DMS53 (cell line): Measurements from ENCODE around the gene CDKL2.
"Not testable (repeated sequence)": the region's sequence is repeated elsewhere in the genome, so short reads cannot be mapped to it uniquely, and the experiment has no call there.

ENCODE experiments used
- DNase-seq: peaks from one replicate; lab custom pipeline; 2025; lab: John Stamatoyannopoulos, UW

Gene CDKL2

DNA sequence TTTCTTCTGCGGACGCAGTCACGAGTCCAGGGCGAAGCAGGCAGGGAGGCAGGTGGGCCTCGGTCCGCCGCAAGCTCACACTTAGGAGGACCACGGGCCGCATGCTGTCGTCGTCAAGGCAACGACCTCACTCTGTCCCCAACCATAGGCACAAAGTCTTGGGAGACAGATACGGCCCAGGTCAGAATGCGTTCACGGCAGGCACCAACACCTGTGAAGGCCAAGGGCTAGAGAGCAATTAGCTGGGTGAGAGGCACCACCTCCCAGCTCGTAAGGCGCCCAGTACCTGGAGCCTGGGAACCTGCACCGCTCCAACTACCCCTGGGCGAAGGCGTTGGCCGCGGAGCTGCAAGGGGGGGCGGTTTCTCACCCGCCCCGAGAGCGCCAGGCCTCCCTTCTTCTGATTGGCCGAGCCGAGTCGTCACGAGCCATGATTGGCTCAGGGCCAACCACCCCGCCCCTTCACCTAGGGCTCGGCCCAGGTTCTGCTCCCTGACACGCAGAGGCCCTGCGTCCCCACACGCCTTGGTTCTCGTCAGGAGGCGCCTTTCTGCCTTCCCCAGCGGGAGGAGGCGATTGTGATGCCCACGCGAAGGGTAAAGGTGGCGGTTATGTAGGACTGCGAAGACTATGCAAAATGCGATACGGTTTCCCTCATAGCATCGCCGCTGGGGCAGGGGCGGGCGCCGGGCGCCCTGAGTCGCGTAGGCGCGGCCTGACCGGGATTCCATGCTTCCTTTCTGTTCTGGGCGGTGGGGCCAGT lies at the start of gene CDKL2:
Gene CDKL2, minus strand, starts transcription at position 355 of the 763 bp plus-strand sequence. CDS start 4,540 bp downstream, outside the sequence.
- DNase-seq = peak; percentile 96

DNA sequence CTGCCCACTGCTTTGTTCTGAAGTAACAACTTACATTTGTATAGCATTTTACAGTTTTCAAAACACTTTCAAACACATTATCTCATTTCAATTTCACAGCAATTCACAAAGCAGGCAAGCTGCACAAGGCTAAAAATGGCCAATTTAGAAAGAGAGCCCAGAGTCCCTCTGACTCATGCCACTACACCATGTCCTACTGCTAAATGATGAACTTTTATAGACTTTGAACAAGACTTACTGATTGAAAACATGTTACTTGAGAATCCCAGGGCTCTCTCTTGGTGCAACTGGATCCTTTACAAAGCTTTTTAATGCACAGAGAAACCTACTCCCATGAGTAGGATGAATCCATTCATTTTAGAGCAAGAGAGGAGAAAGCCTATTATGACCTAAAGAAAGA lies 48.6 kb upstream of the CDKL2 start:
- DNase-seq = no peak

DNA sequence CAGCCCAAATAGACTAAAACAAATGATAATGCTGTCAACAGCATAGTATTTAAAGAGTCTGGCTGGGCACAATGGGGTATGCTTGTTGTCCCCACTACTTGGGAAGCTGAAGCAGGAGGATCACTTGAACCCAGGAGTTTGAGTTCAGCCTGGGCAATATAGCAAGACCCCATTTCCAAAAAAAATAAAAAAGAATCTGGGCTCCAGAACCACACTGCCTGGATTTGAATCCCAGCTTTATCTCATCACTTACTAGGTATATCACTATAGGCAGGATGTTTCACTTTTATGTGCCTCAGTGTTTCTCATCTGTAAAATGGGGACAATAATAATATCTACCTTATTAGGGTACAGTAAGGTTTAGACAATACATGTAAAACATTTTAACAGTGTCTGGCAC lies 48.1 kb upstream of the CDKL2 start:
- DNase-seq = no peak

DNA sequence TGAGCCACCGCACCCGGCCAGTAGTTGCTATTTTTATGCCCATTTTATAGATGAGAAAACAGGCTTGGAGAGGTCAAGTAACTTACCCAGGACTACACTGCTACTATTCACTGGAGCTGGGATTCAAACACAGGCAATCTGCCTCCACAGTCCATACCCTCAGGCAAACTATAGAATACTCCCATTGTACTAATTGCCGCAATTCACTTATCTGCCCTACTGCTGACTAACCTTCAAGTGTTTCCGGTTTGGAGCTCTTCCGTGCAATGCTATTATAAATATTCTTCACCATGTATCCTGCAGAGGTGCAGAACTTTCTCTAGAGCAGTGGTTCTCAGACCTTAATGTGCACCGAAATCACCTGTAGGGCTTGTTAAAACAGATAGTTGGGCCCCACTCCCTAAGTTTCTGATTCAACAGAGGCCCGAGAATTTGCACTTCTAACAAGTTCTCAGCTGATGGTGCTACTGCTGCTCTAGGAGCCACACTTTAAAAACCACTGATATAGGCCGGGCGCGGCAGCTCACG lies 44.7 kb upstream of the CDKL2 start:
- no peak for DNase-seq

DNA sequence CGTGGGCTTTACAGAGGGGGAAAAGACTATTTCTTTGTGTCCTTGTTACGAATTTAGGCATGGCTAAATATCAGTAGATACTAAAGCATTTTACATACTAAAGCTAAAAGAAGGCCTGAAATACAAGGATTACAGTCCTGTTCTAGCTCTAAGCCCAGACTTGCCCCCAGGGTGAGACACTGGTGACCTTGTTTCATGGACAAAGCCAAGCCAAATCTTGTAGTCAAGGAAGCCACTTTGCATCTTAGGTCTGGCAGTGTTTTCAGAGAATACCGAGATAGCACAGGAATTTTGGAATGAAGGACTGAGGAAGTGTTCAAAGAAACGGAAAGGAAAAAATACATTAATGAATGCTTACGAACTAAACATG lies 43.6 kb upstream of the CDKL2 start:
- no peak for DNase-seq

DNA sequence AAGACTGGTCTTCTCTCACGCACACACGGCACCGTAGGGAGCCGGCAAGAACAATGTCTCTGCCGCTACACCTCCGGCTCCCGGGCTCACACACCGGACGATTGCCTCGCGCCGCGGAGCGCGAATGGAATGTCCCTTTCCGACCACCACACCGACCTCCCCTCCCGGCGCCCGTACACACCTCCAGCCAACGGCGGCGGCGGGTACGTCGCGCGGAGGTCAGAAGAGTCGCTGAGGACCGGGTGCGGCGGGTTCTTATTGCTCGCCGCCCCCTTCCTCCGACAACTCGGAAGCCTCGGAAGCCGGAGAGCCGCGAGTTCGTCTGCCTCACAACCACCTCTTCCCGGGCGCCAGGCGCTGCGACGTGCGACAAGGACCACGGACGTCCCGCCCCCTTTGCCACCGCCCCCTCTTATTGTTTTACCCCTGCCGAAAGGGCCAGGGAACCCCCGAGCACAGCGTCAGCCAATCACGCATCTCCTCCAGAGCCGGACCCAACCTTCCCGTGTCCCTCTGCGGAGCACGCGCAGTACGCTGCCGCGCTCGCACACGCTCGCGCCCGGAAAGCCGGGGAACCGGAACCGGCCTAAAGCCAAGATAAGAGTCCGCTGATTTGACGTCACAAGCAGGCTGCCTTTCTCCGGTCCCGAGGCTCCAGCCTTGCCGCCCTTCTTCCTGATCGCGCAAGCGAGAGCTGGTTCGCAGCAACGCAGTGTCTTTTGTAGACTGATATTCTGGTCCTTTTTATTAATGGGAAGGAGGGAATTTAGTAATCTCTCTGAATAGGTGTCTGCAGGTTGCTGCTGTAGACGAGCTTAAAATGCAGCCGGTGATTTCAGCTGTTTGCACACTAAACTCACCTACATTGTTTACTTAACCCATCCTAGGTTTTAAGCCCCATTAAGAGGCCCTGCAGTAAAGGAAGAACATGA lies 43.0 kb upstream of the CDKL2 start, which contains the start of gene G3BP2:
Gene G3BP2, minus strand, starts transcription at position 385 of the 932 bp plus-strand sequence. CDS start 11,386 bp downstream, outside the sequence.
- DNase-seq = peak; percentile 99

DNA sequence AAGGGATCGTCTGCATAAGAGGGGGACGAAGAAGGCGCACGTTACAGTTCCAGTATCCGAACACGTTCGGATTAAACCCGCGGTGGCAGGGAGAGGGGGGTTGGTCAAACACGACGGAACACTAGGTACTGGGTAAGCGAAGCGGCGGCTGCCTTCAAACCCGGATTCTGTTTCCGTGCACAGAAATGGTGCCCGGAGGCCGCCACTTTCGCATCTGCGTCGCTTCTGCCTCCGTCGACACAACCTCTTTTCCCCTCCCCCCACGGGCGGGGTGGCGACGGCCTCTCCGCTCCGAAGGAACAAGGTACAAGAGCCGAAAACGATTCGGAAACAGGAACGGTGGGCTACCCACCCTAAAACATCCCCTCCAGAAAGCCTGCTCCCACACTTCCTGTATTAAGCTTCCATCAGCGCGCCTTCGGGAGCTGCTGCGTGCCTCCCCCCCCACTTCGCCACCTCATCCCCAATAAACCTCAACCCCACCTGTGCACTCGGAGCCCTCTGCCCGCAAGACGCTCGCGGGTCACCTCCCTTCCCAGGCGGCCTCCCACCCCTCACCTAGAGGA lies 42.2 kb upstream of the CDKL2 start:
- DNase-seq = peak; percentile 74

DNA sequence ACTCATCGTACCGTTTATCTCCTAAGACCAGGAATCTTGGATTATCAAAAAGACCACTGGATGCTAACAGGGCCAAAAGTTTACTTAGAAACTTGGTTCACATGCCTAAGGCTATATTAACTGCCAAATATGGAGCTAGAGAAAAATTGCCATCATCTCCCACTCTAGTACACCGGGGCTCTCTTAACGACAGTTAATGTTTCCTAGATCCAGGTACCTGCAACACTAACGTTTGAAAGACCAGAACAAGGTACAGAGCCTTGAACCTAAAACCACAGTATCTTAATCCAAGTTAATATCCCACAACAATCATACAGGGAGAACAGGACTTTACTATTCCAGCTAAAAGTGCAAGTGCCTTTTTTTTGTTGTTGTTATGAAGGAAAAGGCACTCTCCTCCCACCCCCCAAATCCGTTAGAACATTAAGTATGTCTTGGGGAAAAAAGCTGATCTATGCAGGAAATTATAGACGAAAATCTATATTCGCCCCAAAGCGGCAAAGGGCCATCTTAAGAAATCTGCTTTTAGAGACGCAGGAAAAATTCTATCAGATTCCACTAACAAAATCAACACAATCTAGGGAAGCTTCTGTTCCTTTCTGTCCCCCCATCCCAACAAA lies 41.6 kb upstream of the CDKL2 start:
- DNase-seq = no peak

DNA sequence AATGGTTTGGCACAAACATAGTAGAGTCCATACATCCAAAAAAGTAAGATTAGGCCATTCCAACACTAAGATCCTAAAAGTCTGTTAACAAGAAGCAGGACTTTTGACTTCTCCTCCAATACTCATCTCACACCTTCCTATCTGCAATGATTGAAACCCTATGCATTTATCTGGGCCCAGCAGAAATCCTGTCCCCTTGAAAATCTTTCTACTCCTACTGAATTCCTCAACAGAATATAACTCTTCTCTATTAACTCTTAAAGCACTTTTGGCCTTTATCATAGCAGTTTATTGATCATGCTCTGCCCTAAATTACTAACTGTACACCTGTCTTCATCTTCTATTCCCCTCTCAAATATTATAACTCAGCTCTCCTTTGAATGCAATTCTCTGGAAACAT lies 38.3 kb upstream of the CDKL2 start:
- no peak for DNase-seq

DNA sequence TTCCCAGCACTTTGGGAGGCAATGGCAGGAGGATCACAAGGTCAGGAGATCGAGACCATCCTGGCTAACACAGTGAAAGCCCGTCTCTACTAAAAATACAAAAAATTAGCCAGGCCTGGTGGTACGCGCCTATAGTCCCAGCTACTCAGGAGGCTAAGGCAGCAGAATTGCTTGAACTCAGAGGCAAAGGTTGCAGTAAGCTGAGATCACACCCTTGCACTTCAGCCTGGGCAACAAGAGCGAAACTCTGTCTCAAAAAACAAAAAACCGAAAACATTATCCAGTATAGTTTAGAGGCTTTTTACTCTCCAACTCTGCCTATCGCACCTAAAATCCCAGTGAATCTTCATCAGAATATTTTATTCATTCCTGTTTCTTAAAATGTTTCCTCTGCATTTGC lies 37.3 kb upstream of the CDKL2 start:
- not testable (repeated sequence) for DNase-seq

DNA sequence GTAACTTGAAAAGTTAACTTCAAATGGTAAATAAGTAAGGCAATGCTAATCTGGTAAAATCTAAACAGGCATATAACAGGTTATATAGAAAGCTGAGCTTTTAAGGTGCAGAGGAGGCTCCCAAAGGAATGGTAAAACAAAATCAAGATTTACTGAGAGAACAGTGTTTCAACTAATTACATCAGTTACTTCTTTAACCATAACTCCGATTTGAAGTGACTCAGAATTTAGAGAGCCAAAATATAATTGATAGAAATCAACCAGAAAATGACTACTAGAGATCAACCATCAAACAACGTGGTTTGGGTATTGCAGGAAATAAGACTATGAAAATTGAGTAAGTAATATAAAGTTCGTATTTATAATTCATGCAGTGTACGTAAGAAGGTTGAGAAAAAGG lies 36.0 kb upstream of the CDKL2 start:
- no peak for DNase-seq

DNA sequence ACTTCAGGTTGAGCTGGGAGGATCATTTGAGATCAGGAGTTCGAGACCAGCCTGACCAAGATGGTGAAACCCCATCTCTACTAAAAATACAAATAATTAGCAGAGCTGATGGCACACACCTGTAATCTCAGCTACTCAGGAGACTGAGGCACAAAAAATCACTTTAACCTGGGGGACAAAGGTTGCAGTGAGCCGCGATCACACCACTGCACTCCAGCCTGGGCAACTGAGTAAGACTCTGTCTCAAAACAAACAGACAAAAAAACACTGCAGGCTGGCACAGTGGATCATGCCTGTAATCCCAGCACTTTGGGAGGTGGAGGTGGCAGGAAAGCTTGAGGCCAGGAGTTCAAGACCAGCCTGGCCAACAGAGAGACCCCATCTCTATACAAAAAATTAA lies 34.3 kb upstream of the CDKL2 start:
- DNase-seq = not testable (repeated sequence)

DNA sequence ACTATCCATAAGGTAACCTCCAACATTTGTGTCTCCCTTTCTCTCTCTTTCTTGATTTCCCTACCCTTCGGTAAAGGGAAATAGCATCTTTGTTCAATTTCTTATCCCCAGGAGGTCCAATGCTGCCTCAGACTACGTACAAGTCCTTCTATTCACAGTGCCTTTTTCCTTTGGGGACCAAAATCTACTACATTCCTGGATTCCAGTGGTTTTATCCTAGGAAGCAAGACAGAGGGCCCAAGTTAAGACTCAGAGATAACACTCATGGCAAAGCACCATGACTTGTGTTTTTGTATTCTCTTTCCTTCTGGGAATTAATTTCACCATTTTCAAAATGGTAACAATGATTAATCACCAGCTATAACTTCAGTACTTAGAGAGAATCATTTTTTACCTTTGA lies 32.3 kb upstream of the CDKL2 start:
- DNase-seq = no peak

DNA sequence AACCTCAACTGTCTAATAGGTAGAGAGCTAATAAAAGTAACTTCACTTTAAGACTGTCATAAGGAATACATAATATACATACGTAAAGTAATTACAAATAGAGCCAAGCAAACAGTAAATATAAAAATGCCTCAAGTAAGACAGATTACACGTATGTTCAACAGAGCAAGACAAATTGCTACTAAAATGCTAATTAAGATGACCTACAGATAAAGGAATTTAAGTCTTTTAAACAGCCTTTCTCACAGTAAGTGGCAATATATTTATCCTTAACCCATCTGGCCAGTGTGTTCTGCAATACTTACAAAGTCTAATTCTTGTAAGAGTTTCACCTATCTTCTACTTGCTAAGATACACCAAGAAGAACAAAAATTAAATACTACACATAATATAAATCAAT lies 30.2 kb upstream of the CDKL2 start:
- DNase-seq = no peak

DNA sequence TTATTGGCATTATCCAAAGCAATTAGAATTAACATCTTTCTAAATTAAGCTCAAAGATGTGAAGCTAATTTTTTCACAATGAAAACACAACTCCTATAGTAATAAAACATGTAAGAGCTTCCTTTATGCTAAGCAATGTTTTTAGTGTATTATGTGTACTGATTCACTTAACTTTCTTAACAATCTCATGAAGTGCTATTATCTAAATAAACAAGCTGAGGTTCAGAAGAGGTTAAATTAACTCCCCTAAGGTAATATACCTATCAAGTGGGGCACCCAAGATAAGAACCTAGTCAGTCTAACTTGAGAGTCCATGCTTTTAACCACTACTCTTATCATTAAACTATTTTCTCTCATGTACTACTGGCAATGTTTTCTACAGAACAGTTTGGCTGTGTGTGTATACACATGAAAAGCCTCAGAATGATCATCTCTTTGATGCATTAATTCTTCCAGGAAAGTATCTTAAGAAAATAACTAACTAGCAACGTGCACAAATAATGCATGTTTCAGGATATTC lies 29.2 kb upstream of the CDKL2 start:
- no peak for DNase-seq

DNA sequence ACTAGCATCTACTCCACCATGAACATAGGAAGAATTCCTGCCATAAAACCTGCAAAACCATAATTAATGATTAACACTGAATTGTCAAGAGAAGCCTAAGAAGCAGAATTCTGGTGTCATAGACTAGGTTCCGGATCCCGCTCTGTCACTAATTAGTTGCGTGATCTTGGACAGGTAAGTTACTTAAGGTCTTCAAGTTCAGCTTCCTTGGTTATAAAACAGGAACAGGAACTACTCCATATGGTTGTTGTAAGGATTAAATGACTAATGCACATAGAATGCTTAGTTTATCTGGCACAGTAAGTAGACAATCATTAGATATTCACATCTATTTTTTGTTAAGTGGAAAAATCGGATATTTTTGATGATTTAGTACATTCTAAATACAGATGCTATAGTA lies 28.5 kb upstream of the CDKL2 start:
- DNase-seq = peak; percentile 16

DNA sequence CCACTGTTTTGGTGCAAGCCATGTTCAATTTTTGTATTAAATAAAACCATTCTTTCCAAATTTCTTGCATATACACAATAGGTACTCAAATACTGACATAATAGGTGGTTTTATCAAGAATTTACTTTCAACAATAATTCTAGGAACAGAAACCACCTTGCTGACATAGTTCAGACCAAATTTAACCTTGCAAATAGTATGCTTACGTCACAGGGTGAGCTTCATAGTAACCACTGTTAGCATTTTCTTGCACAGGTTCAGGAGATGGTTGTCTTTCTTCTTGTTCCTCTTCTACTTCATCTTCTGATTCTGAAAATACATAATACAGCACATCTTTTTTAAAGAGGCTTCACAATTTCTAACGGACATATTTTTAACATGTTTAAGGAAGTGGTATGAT lies 25.2 kb upstream of the CDKL2 start:
- no peak for DNase-seq

DNA sequence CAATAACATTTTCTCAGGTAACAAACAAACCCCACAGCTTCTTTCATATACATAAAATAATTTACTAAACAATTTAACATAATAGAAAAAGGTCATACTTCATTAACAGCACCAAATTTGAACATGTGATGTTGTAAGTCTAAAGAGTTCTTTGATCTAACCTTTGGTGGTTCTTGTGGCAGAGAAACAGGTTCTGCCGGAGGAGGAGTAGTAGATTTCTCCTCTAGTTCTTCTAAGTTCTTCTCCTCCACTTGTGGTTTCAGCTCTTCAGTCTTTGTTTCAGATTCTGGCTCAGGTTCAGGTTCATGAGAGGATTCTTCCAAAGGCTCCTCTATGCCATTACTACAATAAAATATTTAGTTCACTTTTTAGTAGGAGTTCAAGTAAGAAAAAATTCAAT lies 24.6 kb upstream of the CDKL2 start:
- DNase-seq = no peak

DNA sequence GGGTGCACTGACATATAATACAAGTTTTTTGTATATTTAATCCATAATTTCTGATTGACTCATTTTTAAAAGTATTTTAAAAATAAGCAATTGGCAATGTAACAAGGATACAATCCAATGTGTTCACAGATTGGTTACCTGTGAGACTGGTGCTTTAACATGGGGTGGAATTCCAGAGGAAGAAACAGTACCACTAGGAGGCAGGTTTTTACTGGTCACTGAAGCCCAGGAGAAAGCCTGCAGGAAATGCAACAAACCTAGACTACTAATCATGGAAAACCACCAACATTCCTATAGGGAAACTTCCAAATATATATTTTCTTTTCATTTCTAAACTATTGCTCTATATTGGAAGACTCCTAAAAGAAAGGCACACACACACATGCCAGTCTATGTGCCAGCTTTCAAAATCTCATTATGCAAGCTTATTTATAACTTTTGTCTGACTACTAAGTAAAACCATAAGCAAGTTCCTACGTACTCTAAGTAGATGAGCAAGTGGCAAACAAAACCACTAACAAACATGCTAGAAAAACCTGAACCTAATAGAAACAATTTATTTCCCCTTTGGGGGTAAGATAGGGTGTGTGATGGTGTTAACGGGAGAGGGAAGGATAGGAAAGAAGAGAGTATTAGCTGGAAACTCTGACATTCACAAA lies 23.6 kb upstream of the CDKL2 start:
- peak; percentile 45 for DNase-seq

DNA sequence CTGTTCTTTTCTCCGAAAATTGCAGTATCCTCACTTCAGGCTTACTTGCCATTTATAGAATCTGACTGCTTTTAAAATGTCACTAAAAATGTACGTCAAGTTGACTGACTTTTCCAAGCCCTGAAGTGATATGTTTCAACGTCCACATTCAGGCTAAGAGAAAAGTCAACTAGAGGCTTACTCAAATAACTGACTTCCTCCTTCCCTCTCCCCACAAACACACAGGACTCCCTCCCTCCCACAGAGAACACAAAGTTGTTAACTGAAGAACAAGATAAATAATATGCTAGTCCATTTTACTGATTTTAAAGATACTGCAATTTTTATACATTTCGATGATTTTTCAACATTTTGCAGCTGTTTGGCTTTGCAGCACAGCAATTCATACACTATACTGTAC lies 13.8 kb upstream of the CDKL2 start:
- no peak for DNase-seq

DNA sequence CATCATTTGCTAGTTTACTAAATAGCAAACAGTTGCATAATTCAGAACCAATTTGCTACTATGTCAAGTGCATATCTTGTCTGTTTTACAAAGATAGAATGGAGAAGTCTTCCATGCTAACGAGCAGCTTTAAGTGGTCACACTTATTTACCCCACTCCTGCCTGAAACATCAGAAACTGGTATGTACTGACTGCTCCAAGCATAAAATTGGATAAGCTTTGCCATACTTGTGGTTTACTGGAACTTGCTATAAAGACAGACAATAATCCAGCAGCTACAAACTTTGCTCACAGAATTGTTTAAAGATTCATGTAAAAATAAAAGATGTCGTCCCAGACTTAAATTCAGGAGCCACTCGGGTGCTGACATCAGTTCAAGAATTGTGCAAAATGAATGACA lies 13.3 kb upstream of the CDKL2 start:
- DNase-seq = no peak
